H1 (cell line): ENCODE results near the gene BZW2. TPM values are rescaled to one million over a fixed set of nuclear protein-coding genes. Genes with fewer than 3 reads are reported as not detected.

Source experiments
- CTCF ChIA-PET: fragments of 300-600 bp; sonication (Branson Sonifier 250); formaldehyde crosslinking; loops from one replicate; lab custom pipeline; 2021; ENCODE audit not compliant: partially characterized antibody; lab: Charles Lee
- POLR2A ChIA-PET: fragments of 300-600 bp; sonication (Branson Sonifier 250); formaldehyde crosslinking; loops from one replicate; lab custom pipeline; 2021; ENCODE audit warnings: inconsistent platforms; ENCODE audit not compliant: partially characterized antibody; lab: Charles Lee
- DNase-seq, 2 experiments: peaks; one replicate each; pipeline versions ENCODE4 v3.0.0 to v3.0.0-alpha.2; 2010 to 2022; ENCODE audit warnings: low spot score in 2 of 2, low read depth in 1 of 2, mixed read lengths in 1 of 2
- FAIRE-seq: peaks from 2 replicates; lab custom pipeline; 2011; peaks lifted over from hg19 to GRCh38; lab: Jason Lieb, UNC
- H2AFZ ChIP-seq: 2 replicates; pipeline ENCODE4 v1.8.1; 2012; ENCODE audit warnings: low read length, inconsistent platforms
- H2AK5ac ChIP-seq: 2 replicates; pipeline ENCODE4 v1.6.1; 2013; ENCODE audit warnings: low read depth, low read length
- H2BK120ac ChIP-seq: replicated peaks from 2 replicates; pipeline ENCODE3; 2013; ENCODE audit warnings: low read depth, low read length, inconsistent platforms
- H2BK12ac ChIP-seq: 2 replicates; pipeline ENCODE4 v1.6.1; 2013; ENCODE audit warnings: low read depth, low read length
- H2BK15ac ChIP-seq: 2 replicates; pipeline ENCODE4 v1.6.1; 2013; ENCODE audit warnings: low read length
- H2BK20ac ChIP-seq: 2 replicates; pipeline ENCODE4 v1.6.1; 2013; ENCODE audit warnings: low read length
- H2BK5ac ChIP-seq: 2 replicates; pipeline ENCODE4 v1.6.1; 2013; ENCODE audit warnings: low read depth, low read length
- H3K14ac ChIP-seq: 2 replicates; pipeline ENCODE4 v1.6.1; 2013; ENCODE audit warnings: inconsistent platforms; ENCODE audit not compliant: insufficient read length
- H3K18ac ChIP-seq: 2 replicates; pipeline ENCODE4 v1.6.1; 2013; ENCODE audit warnings: low read length; ENCODE audit errors: extremely low read depth
- H3K23ac ChIP-seq: 2 replicates; pipeline ENCODE4 v1.6.1; 2013; ENCODE audit warnings: inconsistent platforms; ENCODE audit not compliant: insufficient read length
- H3K23me2 ChIP-seq: 2 replicates; pipeline ENCODE4 v1.6.1; 2013; ENCODE audit warnings: low read depth, low read length
- H3K27ac ChIP-seq: 2 replicates; pipeline ENCODE4 v1.6.1; 2011; ENCODE audit warnings: low read depth, low read length, inconsistent platforms
- H3K27me3 ChIP-seq, 4 experiments: replicated peaks in 1 of 4; 1 replicate in 1 of 4; 2 replicates in 3 of 4; pipeline versions ENCODE4 v1.6.1 to v1.8.1; 2011 to 2013; ENCODE audit warnings: low read length in 3 of 4, mild to moderate bottlenecking in 3 of 4, inconsistent platforms in 2 of 4, mixed read lengths in 2 of 4, moderate library complexity in 1 of 4; ENCODE audit not compliant: control insufficient read depth in 3 of 4, insufficient read depth in 3 of 4; ENCODE audit errors: extremely low read depth in 1 of 4
- H3K36me3 ChIP-seq, 4 experiments: 2 replicates each; pipeline versions ENCODE4 v1.6.1 to v1.8.1; 2011 to 2013; ENCODE audit warnings: mild to moderate bottlenecking in 4 of 4, low read length in 3 of 4, moderate library complexity in 2 of 4, control low read depth in 1 of 4, inconsistent platforms in 1 of 4; ENCODE audit not compliant: insufficient read depth in 4 of 4, control insufficient read depth in 2 of 4
- H3K4ac ChIP-seq: replicated peaks from 2 replicates; pipeline ENCODE3; 2013; ENCODE audit warnings: low read length, low read depth, mixed read lengths, inconsistent platforms; ENCODE audit not compliant: insufficient read length
- H3K4me1 ChIP-seq, 4 experiments: replicated peaks in 1 of 4; 1 replicate in 1 of 4; 2 replicates in 3 of 4; pipeline versions ENCODE4 v1.6.1 to v1.8.1; 2011 to 2013; ENCODE audit warnings: low read length in 3 of 4, inconsistent platforms in 2 of 4, mixed read lengths in 1 of 4; ENCODE audit not compliant: insufficient read depth in 4 of 4, control insufficient read depth in 3 of 4
- H3K4me2 ChIP-seq, 2 experiments: 2 replicates each; pipeline versions ENCODE4 v1.6.1 to v1.8.1; 2011 to 2013; ENCODE audit warnings: low read depth in 2 of 2, low read length in 2 of 2, control low read depth in 1 of 2, inconsistent platforms in 1 of 2, mild to moderate bottlenecking in 1 of 2; ENCODE audit not compliant: insufficient read depth in 1 of 2
- H3K4me3 ChIP-seq, 4 experiments: fragments of 200-600, 300-600 bp in 1 of 4; sonication (generic), shearing (Covaris generic), sonication (Bioruptor Twin) in 1 of 4; 2 replicates each; pipeline versions ENCODE4 v1.5.1 to v1.8.1; 2011 to 2016; ENCODE audit warnings: low read length in 4 of 4, low read depth in 3 of 4, control low read depth in 2 of 4, inconsistent platforms in 2 of 4, mild to moderate bottlenecking in 2 of 4, mixed read lengths in 1 of 4, moderate library complexity in 1 of 4; ENCODE audit not compliant: insufficient read depth in 2 of 4; ENCODE audit errors: extremely low read depth in 1 of 4
- H3K56ac ChIP-seq: replicated peaks from 2 replicates; pipeline ENCODE3; 2013; ENCODE audit warnings: low read depth, mild to moderate bottlenecking, mixed read lengths, low read length, inconsistent platforms; ENCODE audit not compliant: insufficient read length
- H3K79me1 ChIP-seq: 2 replicates; pipeline ENCODE4 v1.6.1; 2013; ENCODE audit warnings: low read depth, low read length, control low read depth
- H3K79me2 ChIP-seq, 2 experiments: 2 replicates each; pipeline versions ENCODE4 v1.6.1 to v1.8.1; 2012 to 2013; ENCODE audit warnings: low read length in 2 of 2, mild to moderate bottlenecking in 2 of 2, inconsistent platforms in 1 of 2; ENCODE audit not compliant: insufficient read depth in 2 of 2, control insufficient read depth in 1 of 2
- H3K9ac ChIP-seq, 4 experiments: replicated peaks in 1 of 4; 1 replicate in 1 of 4; 2 replicates in 3 of 4; pipeline versions ENCODE4 v1.6.1 to v1.8.1; 2011 to 2013; ENCODE audit warnings: low read depth in 3 of 4, low read length in 3 of 4, control low read depth in 2 of 4, mild to moderate bottlenecking in 2 of 4, moderate library complexity in 2 of 4, inconsistent platforms in 1 of 4; ENCODE audit errors: extremely low read depth in 1 of 4
- H3K9me3 ChIP-seq, 2 experiments: 2 replicates each; pipeline versions ENCODE4 v1.6.1 to v1.8.1; 2012 to 2013; ENCODE audit warnings: mild to moderate bottlenecking in 2 of 2, moderate library complexity in 2 of 2, control low read depth in 1 of 2, inconsistent platforms in 1 of 2, low read depth in 1 of 2, low read length in 1 of 2, mixed read lengths in 1 of 2; ENCODE audit not compliant: insufficient read depth in 2 of 2
- H4K20me1 ChIP-seq, 2 experiments: replicated peaks in 1 of 2; 2 replicates each; pipeline versions ENCODE3 to v1.8.1; 2011 to 2013; ENCODE audit warnings: inconsistent platforms in 2 of 2, low read length in 2 of 2, mild to moderate bottlenecking in 1 of 2; ENCODE audit not compliant: insufficient read depth in 2 of 2, control insufficient read depth in 1 of 2
- H4K5ac ChIP-seq: 2 replicates; pipeline ENCODE4 v1.6.1; 2013; ENCODE audit warnings: low read length, low read depth, mixed read lengths, inconsistent platforms; ENCODE audit not compliant: insufficient read length
- H4K8ac ChIP-seq: 2 replicates; pipeline ENCODE4 v1.8.0; 2013; ENCODE audit warnings: mild to moderate bottlenecking, moderate library complexity, low read length, inconsistent platforms; ENCODE audit not compliant: insufficient read depth; ENCODE audit errors: extremely low read depth
- H4K91ac ChIP-seq: replicated peaks from 2 replicates; pipeline ENCODE3; 2013; ENCODE audit warnings: low read length, mixed read lengths, inconsistent platforms; ENCODE audit not compliant: insufficient read length
- CBX5 ChIP-seq: fragments of 300-800, 300-1000 bp; sonication (generic); IDR thresholded peaks from 2 replicates; pipeline ENCODE4 v1.7.1; 2016; ENCODE audit warnings: antibody characterized with exemption, low read length, low read depth
- CBX8 ChIP-seq: fragments of 300-800, 300-1000 bp; sonication (generic); IDR thresholded peaks from 2 replicates; pipeline ENCODE4 v1.7.1; 2016; ENCODE audit warnings: low read depth, low read length, borderline replicate concordance
- CHD2 ChIP-seq: IDR thresholded peaks from 2 replicates; pipeline ENCODE4 v1.6.1; 2012; ENCODE audit warnings: low read length, improper control_type of control experiment
- HDAC6 ChIP-seq: IDR thresholded peaks from one replicate; pipeline ENCODE4 v1.7.1; 2012; ENCODE audit warnings: low read depth, mild to moderate bottlenecking, inconsistent platforms, low read length, moderate library complexity
- JUN ChIP-seq: IDR thresholded peaks from 2 replicates; pipeline ENCODE4 v1.6.1; 2011; ENCODE audit warnings: low read depth, mild to moderate bottlenecking, improper control_type of control experiment, low read length
- NANOG ChIP-seq: IDR thresholded peaks from 2 replicates; pipeline ENCODE4 v1.6.1; 2011; ENCODE audit warnings: low read length, low read depth, mild to moderate bottlenecking, inconsistent platforms; ENCODE audit not compliant: insufficient read depth, poor library complexity, severe bottlenecking
- NRF1 ChIP-seq: IDR thresholded peaks from 2 replicates; pipeline ENCODE4 v1.6.1; 2011; ENCODE audit warnings: mild to moderate bottlenecking, low read depth, low read length, improper control_type of control experiment
- POLR2AphosphoS5 ChIP-seq: IDR thresholded peaks from 2 replicates; pipeline ENCODE4 v1.6.1; 2011; ENCODE audit warnings: low read depth, low read length
- RXRA ChIP-seq: IDR thresholded peaks from 2 replicates; pipeline ENCODE4 v1.6.1; 2011; ENCODE audit warnings: low read depth, mild to moderate bottlenecking, low read length, moderate library complexity; ENCODE audit not compliant: insufficient read depth
- SIN3A ChIP-seq, 2 experiments: IDR thresholded peaks in 1 of 2; conservative IDR thresholded peaks in 1 of 2; 2 replicates each; pipeline ENCODE4 v1.6.1; 2011 to 2012; ENCODE audit warnings: low read length in 2 of 2, improper control_type of control experiment in 1 of 2, low read depth in 1 of 2, mild to moderate bottlenecking in 1 of 2
- SIX5 ChIP-seq: IDR thresholded peaks from 2 replicates; pipeline ENCODE4 v1.6.1; 2011; ENCODE audit warnings: mild to moderate bottlenecking, low read depth, low read length
- SP1 ChIP-seq: IDR thresholded peaks from 2 replicates; pipeline ENCODE4 v1.6.1; 2011; ENCODE audit warnings: low read depth, low read length
- TAF7 ChIP-seq: optimal IDR thresholded peaks from 2 replicates; pipeline ENCODE3; 2011; ENCODE audit warnings: low read depth, mild to moderate bottlenecking, inconsistent platforms, low read length, moderate library complexity, borderline replicate concordance
- ZNF274 ChIP-seq: IDR thresholded peaks from 2 replicates; pipeline ENCODE4 v1.7.0; 2012; ENCODE audit warnings: low read length, borderline replicate concordance; ENCODE audit errors: extremely low read depth
- WGBS, 2 experiments: shearing (Covaris generic) in 1 of 2; methylation state at CpG; one replicate each; pipeline versions ENCODE4 v1.1.6 to v1.1.7; 2013 to 2015; ENCODE audit warnings: low lambda C conversion rate in 2 of 2, mixed read lengths in 2 of 2, inconsistent platforms in 1 of 2, low coverage in 1 of 2, missing lambda C conversion rate in 1 of 2; ENCODE audit not compliant: insufficient replicate concordance in 2 of 2, insufficient coverage in 1 of 2, insufficient read length in 1 of 2; ENCODE audit errors: extremely low coverage in 1 of 2, missing lambda C conversion rate in 1 of 2; 5-methylcytosine and 5-hydroxymethylcytosine counted together
- polyA plus RNA-seq, 7 experiments: library from polyadenylated mRNA; depleted of rRNA in 3 of 7; stranded (reverse) in 5 of 7; unstranded in 2 of 7; fragments of >200 nt in 5 of 7; fragments of 200-250 nt in 2 of 7; gene quantifications; 1 replicate in 5 of 7; 2 replicates in 1 of 7; 4 replicates in 1 of 7; pipeline versions ENCODE4 v1.2.1 to v1.2.3, GENCODE V29; 2011 to 2013; ENCODE audit warnings: missing spikeins in 2 of 7, mixed read lengths in 2 of 7
- total RNA-seq: library from RNA; stranded (reverse); fragmentation: NEBNext Ultra II Directional; extraction: Animal tissue kit (Norgen Biotek cat#: 25700); gene quantifications from 2 replicates; pipeline ENCODE4 v1.2.1, GENCODE V29; 2021

The BZW2 gene
- total and polyA plus RNA-seq, 2 of the 8 experiments (the other 6 are each of a cell fraction or from before 2014, with no cell fraction given): 32.3 to 103 TPM

- FAIRE-seq: no peak
- WGBS, 2 experiments: 78% methylated on average over 1 of the region's 2 CpGs; no CpG with 5 or more reads in 1 of the 2 experiments
These were observed 39.6 kb downstream of the BZW2 start for GRCh38 chr7:16685535-16685934.

More at GRCh38 chr7:16685535-16685934, 39.6 kb downstream of the BZW2 start:
- Histone ChIP-seq H2BK5ac (no peak overlapping the region), H3K27me3 (no peaks in the 10 kb centered on the region), H3K4me1 (no peaks in the 10 kb centered on the region), H3K36me3 (peaks cover 0 to 35% (median 20%) of the 10 kb centered on the region in 4 experiments; a peak in 5 of 8 replicates), H3K79me1 (no peaks in the 10 kb centered on the region), H3K4me2 (no peak overlapping the region), H3K23ac (no peak overlapping the region), H3K56ac (no peak overlapping the region), H3K27ac (no peak overlapping the region), H2AFZ (no peak overlapping the region), H3K9ac (no peak overlapping the region), H2BK20ac (no peak overlapping the region), H2AK5ac (no peak overlapping the region), H2BK120ac (no peak overlapping the region), H3K4ac (no peak overlapping the region), H4K20me1 (peaks cover 0 to 1% of the 10 kb centered on the region in 2 experiments), H3K18ac (no peak overlapping the region), H3K9me3 (no peaks in the 10 kb centered on the region), H3K23me2 (no peaks in the 10 kb centered on the region), H2BK12ac (no peak overlapping the region), H3K14ac (no peak overlapping the region), H3K4me3 (no peak overlapping the region), H4K8ac (no peak overlapping the region), H4K5ac (no peak overlapping the region), H4K91ac (no peak overlapping the region), H3K79me2 (no peaks in the 10 kb centered on the region), H2BK15ac (no peak overlapping the region)
- DNase-seq: no peak
- TF ChIP-seq HDAC6 (no peak), CBX8 (no peak), JUN (no peak), CBX5 (no peak), RXRA (no peak), SIN3A (conservative IDR thresholded peaks at IDR 0.05 in 1 of 2, IDR thresholded peaks at IDR 0.05 in 1 of 2; ENCODE audit: low read depth in 1 of 2, low read length in 2 of 2) (no peak), SIX5 (no peak), NRF1 (no peak), POLR2AphosphoS5 (no peak), SP1 (no peak), NANOG (no peak), ZNF274 (no peak), TAF7 (no peak), CHD2 (no peak)
- ChIA-PET CTCF (interaction anchor here (0.6 kb wide), 1 partner anchor 116 kb away, joined by 3 read pairs; no protein-coding TSS in a partner anchor), POLR2A (interaction anchor here (1.1 kb wide), 1 partner anchor 40 kb away, joined by 3 read pairs; the partner anchor contains the start of genes ANKMY2 and BZW2)
